Measurements from ENCODE around the gene IL34.

IL34 gene

GRCh38 chr16:70604407-70605282 lies 41.7 kb upstream of the IL34 start:
- Histone ChIP-seq H3K9me3 (ENCODE audit: low read length) (no peaks in the 10 kb centered on the region), H3K4me2 (ENCODE audit: low read length) (no peak overlapping the region), H2AFZ (ENCODE audit: low read length) (no peak overlapping the region), H3K79me2 (ENCODE audit: insufficient read depth, low read length) (no peaks in the 10 kb centered on the region), H3K9ac (ENCODE audit: low read length) (no peak overlapping the region), H3K9me2 (ENCODE audit: low read depth, low read length) (no peaks in the 10 kb centered on the region), H3K27ac (ENCODE audit: low read depth, low read length, poor library complexity, severe bottlenecking) (no peak overlapping the region), H3F3A (ENCODE audit: insufficient read depth, low read length) (no peaks in the 10 kb centered on the region), H3K4me3 (ENCODE audit: low read depth, low read length, poor library complexity, severe bottlenecking) (no peak overlapping the region), H4K20me1 (ENCODE audit: insufficient read depth, low read length) (no peaks in the 10 kb centered on the region), H3K36me3 (ENCODE audit: insufficient read depth, low read length) (no peaks in the 10 kb centered on the region), H3K27me3 (ENCODE audit: insufficient read depth, low read length) (no peaks in the 10 kb centered on the region; the same call in 1 of the 2 replicates), H3K4me1 (ENCODE audit: insufficient read depth, low read length, severe bottlenecking) (no peaks in the 10 kb centered on the region)
- TF ChIP-seq EZH2 (IDR thresholded peaks at IDR 0.05; ENCODE audit: borderline replicate concordance, low read length): no peak
- TF ChIP-seq CTCF (IDR thresholded peaks at IDR 0.05; ENCODE audit: low read length): no peak

- no peaks in the 10 kb centered on the region for H3K4me1 ChIP-seq (ENCODE audit: insufficient read depth, low read length, severe bottlenecking)
- no peaks in the 10 kb centered on the region for H3F3A ChIP-seq (ENCODE audit: insufficient read depth, low read length)
- H3K36me3 ChIP-seq (ENCODE audit: insufficient read depth, low read length): no peaks in the 10 kb centered on the region
- no peak overlapping the region for H3K4me2 ChIP-seq (ENCODE audit: low read length)
- H3K27ac ChIP-seq (ENCODE audit: low read depth, low read length, poor library complexity, severe bottlenecking): no peak overlapping the region
- H3K4me3 ChIP-seq (ENCODE audit: low read depth, low read length, poor library complexity, severe bottlenecking): no peak overlapping the region
- H3K27me3 ChIP-seq (ENCODE audit: insufficient read depth, low read length): no peaks in the 10 kb centered on the region; the same call in 1 of the 2 replicates
- H4K20me1 ChIP-seq (ENCODE audit: insufficient read depth, low read length): no peaks in the 10 kb centered on the region
- no peaks in the 10 kb centered on the region for H3K9me2 ChIP-seq (ENCODE audit: low read depth, low read length)
- TF ChIP-seq CTCF (IDR thresholded peaks at IDR 0.05; ENCODE audit: low read length) (no peak), EZH2 (IDR thresholded peaks at IDR 0.05; ENCODE audit: borderline replicate concordance, low read length) (no peak)
- no peak overlapping the region for H2AFZ ChIP-seq (ENCODE audit: low read length)
- no peaks in the 10 kb centered on the region for H3K79me2 ChIP-seq (ENCODE audit: insufficient read depth, low read length)
- no peak overlapping the region for H3K9ac ChIP-seq (ENCODE audit: low read length)
- no peaks in the 10 kb centered on the region for H3K9me3 ChIP-seq (ENCODE audit: low read length)
Measured at GRCh38 chr16:70605283-70605657, 41.1 kb upstream of the IL34 start.

- Histone ChIP-seq H3K9me2 (ENCODE audit: low read depth, low read length) (no peaks in the 10 kb centered on the region), H2AFZ (ENCODE audit: low read length) (no peak overlapping the region), H3K27ac (ENCODE audit: low read depth, low read length, poor library complexity, severe bottlenecking) (no peak overlapping the region), H3K4me3 (ENCODE audit: low read depth, low read length, poor library complexity, severe bottlenecking) (no peak overlapping the region), H4K20me1 (ENCODE audit: insufficient read depth, low read length) (no peaks in the 10 kb centered on the region), H3K79me2 (ENCODE audit: insufficient read depth, low read length) (no peaks in the 10 kb centered on the region), H3K27me3 (ENCODE audit: insufficient read depth, low read length) (no peaks in the 10 kb centered on the region; the same call in 1 of the 2 replicates), H3K36me3 (ENCODE audit: insufficient read depth, low read length) (no peaks in the 10 kb centered on the region), H3K4me2 (ENCODE audit: low read length) (no peak overlapping the region), H3K4me1 (ENCODE audit: insufficient read depth, low read length, severe bottlenecking) (no peaks in the 10 kb centered on the region), H3K9ac (ENCODE audit: low read length) (no peak overlapping the region), H3F3A (ENCODE audit: insufficient read depth, low read length) (no peaks in the 10 kb centered on the region), H3K9me3 (ENCODE audit: low read length) (no peaks in the 10 kb centered on the region)
- TF ChIP-seq CTCF (IDR thresholded peaks at IDR 0.05; ENCODE audit: low read length) (no peak), EZH2 (IDR thresholded peaks at IDR 0.05; ENCODE audit: borderline replicate concordance, low read length) (no peak)
Measured at GRCh38 chr16:70608521-70608920, 37.8 kb upstream of the IL34 start.

All from OCI-LY1 (cell line).